Measurements from ENCODE around the gene VWC2. TPM values are rescaled to one million over a fixed set of nuclear protein-coding genes. Genes with fewer than 3 reads are reported as not detected.

VWC2 gene
- total and polyA plus RNA-seq, 12 donors = under 0.01 to 0.04 (median under 0.01) TPM; not detected in 7

GRCh38 chr7:49802600-49802999 lies 29.2 kb downstream of the VWC2 start:
- intact Hi-C loops (cut with DNase I) = no loop called here
- Histone ChIP-seq H3K27me3 (no peaks in the 10 kb centered on the region), H3K4me3 (no peak overlapping the region), H3K27ac (no peak overlapping the region), H3K9me3 (replicated peaks in 1 of 3) (no peaks in the 10 kb centered on the region), H3K36me3 (replicated peaks in 1 of 2) (no peaks in the 10 kb centered on the region), H3K4me1 (replicated peaks in 1 of 2) (no peaks in the 10 kb centered on the region)
- DNase-seq = no peak
- TF ChIP-seq, protein P1, sequence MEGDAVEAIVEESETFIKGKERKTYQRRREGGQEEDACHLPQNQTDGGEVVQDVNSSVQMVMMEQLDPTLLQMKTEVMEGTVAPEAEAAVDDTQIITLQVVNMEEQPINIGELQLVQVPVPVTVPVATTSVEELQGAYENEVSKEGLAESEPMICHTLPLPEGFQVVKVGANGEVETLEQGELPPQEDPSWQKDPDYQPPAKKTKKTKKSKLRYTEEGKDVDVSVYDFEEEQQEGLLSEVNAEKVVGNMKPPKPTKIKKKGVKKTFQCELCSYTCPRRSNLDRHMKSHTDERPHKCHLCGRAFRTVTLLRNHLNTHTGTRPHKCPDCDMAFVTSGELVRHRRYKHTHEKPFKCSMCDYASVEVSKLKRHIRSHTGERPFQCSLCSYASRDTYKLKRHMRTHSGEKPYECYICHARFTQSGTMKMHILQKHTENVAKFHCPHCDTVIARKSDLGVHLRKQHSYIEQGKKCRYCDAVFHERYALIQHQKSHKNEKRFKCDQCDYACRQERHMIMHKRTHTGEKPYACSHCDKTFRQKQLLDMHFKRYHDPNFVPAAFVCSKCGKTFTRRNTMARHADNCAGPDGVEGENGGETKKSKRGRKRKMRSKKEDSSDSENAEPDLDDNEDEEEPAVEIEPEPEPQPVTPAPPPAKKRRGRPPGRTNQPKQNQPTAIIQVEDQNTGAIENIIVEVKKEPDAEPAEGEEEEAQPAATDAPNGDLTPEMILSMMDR (IDR thresholded peaks at IDR 0.05) = no peak
- no peak for TF ChIP-seq POLR2A (IDR thresholded peaks at IDR 0.05)
- 85 to 93% (median 90%) methylated on average over 15 of the region's 15 CpGs for WGBS, 4 donors

GRCh38 chr7:49803812-49804211 lies 30.4 kb downstream of the VWC2 start:
- intact Hi-C loops (cut with DNase I) = no loop called here
- no peaks in the 10 kb centered on the region for H3K36me3 ChIP-seq (replicated peaks in 1 of 2)
- no peak overlapping the region for H3K4me3 ChIP-seq
- 76 to 95% (median 86%) methylated on average over 4 of the region's 4 CpGs for WGBS, 4 donors
- no peaks in the 10 kb centered on the region for H3K4me1 ChIP-seq (replicated peaks in 1 of 2)
- TF ChIP-seq, protein P1 (IDR thresholded peaks at IDR 0.05) = no peak
- no peak for TF ChIP-seq POLR2A (IDR thresholded peaks at IDR 0.05)
- DNase-seq = no peak
- H3K9me3 ChIP-seq (replicated peaks in 1 of 3) = no peaks in the 10 kb centered on the region
- no peaks in the 10 kb centered on the region for H3K27me3 ChIP-seq
- no peak overlapping the region for H3K27ac ChIP-seq

DNA sequence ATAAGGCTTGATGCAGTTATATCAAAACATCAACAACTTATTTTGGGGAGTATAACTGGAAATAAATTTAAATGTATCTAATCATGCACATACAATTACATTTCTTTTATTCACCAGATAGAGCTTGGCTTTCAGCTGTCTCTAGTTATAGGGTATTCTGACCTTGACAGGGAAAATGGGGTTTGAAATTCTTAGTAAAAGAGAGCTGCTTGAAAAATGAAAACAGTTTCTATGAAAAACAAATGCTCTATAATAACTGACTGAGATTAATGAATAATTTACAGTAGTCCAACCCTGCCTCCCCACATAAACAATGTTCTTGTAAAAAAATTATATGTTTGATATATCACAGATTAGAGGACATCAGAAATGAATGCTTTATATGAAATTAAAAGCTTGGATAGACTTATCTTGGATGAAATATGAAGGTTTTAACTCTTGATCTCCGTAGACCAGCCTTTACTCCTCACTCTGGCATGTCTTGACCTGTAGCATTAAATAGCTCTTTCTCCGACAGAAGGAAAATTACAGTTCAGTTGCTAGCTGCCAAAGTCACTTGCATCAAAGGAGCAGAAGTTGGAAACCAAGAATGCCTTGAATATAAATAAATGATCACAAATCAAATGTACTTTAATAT lies 32.1 kb downstream of the VWC2 start:
- WGBS, 4 donors = 45 to 65% (median 53%) methylated on average over 2 of the region's 2 CpGs
- Histone ChIP-seq H3K9me3 (replicated peaks in 1 of 3) (no peaks in the 10 kb centered on the region), H3K27ac (no peak overlapping the region), H3K4me3 (no peak overlapping the region), H3K4me1 (replicated peaks in 1 of 2) (no peaks in the 10 kb centered on the region), H3K36me3 (replicated peaks in 1 of 2) (no peaks in the 10 kb centered on the region), H3K27me3 (no peaks in the 10 kb centered on the region)
- intact Hi-C loops (cut with DNase I) = no loop called here
- DNase-seq = no peak
- no peak for TF ChIP-seq POLR2A (IDR thresholded peaks at IDR 0.05)
- TF ChIP-seq, protein P1 (IDR thresholded peaks at IDR 0.05) = no peak

DNA sequence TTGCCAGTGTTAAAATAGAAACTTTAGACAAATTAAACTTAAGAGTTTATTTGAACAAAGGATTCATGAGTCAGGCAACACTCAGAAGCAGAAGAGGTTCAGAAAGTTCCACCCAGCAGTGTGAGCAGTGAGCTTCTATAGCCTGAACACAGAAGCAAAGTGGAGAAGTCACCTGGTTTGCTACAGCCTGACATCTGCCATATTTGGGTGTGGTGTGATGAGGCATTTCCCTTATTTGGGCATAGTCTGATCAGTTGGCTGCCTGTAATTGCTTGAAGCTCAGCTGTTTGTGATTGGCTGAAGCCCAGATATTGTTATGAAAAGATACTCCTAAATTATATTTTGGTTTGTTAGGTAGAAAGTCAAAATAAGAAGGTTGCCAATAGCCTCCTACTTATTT lies 39.1 kb downstream of the VWC2 start:
- no peaks in the 10 kb centered on the region for H3K36me3 ChIP-seq (replicated peaks in 1 of 2)
- H3K27me3 ChIP-seq = no peaks in the 10 kb centered on the region
- intact Hi-C loops (cut with DNase I) = no loop called here
- no peaks in the 10 kb centered on the region for H3K4me1 ChIP-seq (replicated peaks in 1 of 2)
- H3K27ac ChIP-seq = no peak overlapping the region
- TF ChIP-seq POLR2A (IDR thresholded peaks at IDR 0.05) = no peak
- TF ChIP-seq, protein P1 (IDR thresholded peaks at IDR 0.05) = no peak
- H3K9me3 ChIP-seq (replicated peaks in 1 of 3) = no peaks in the 10 kb centered on the region
- no peak overlapping the region for H3K4me3 ChIP-seq
- DNase-seq = no peak

Data from adrenal gland (tissue), 12 donors.